IMR-90 (cell line): Measurements from ENCODE around the gene C14orf180.

ENCODE experiments used
- TF ChIP-seq, protein P1 (sequence below): conservative IDR thresholded peaks from 2 replicates; pipeline ENCODE4 v1.5.1; 2012; ENCODE audit warnings: mild to moderate bottlenecking, low read depth, low read length, improper control_type of control experiment
- TF ChIP-seq, protein P2 (sequence below): fragments of 150-350 bp; IDR thresholded peaks from 2 replicates; pipeline ENCODE4 v1.6.1; 2016; ENCODE audit warnings: low read depth, mild to moderate bottlenecking, low read length, moderate library complexity, borderline replicate concordance

DNA sequence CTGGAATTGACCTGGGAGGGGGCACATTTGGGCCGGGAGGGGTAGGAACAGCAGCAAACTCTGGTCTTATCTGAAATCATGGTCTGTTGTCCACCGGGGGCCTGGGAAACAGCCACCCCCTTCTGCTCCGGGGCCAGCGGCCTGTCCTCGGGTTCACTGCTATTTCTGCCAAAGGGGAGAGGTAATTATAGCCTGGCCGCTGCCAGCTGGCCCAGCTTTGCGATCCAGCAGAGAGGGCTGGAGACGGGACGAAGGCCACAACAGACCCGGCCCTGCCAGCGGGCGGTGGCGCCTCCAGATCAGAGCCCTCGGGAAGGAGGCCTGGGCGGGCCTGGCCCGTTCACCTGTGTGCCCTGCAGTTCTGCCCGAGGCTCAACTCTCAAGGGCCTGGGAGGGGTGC, at the start of gene C14orf180:
- TF ChIP-seq, protein P1, sequence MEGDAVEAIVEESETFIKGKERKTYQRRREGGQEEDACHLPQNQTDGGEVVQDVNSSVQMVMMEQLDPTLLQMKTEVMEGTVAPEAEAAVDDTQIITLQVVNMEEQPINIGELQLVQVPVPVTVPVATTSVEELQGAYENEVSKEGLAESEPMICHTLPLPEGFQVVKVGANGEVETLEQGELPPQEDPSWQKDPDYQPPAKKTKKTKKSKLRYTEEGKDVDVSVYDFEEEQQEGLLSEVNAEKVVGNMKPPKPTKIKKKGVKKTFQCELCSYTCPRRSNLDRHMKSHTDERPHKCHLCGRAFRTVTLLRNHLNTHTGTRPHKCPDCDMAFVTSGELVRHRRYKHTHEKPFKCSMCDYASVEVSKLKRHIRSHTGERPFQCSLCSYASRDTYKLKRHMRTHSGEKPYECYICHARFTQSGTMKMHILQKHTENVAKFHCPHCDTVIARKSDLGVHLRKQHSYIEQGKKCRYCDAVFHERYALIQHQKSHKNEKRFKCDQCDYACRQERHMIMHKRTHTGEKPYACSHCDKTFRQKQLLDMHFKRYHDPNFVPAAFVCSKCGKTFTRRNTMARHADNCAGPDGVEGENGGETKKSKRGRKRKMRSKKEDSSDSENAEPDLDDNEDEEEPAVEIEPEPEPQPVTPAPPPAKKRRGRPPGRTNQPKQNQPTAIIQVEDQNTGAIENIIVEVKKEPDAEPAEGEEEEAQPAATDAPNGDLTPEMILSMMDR, result no peak
- TF ChIP-seq, protein P2, sequence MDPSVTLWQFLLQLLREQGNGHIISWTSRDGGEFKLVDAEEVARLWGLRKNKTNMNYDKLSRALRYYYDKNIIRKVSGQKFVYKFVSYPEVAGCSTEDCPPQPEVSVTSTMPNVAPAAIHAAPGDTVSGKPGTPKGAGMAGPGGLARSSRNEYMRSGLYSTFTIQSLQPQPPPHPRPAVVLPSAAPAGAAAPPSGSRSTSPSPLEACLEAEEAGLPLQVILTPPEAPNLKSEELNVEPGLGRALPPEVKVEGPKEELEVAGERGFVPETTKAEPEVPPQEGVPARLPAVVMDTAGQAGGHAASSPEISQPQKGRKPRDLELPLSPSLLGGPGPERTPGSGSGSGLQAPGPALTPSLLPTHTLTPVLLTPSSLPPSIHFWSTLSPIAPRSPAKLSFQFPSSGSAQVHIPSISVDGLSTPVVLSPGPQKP, result no peak
